ENCODE measurements around the gene TP63.

Gene TP63

DNA sequence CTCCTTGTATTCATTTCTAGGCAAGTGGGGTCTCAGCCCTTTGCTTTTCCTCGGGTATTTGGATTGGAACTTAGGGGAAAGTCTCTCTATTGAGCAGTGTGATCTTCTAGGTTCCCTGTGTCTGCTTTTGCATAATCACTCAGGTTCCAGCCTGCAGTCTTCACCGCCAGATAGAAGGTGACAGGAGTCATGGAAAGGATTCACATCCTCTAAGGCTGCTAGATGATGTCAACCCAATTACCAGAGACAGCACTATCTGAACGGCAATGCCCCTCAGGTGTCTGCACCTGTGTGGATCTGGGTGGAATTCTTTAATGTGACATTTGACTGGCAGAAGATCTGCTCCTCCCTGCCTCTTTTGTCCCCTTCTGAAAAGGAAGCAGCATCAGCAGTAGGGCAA is 311.8 kb downstream of the TP63 start:
- no peak for DNase-seq

DNA sequence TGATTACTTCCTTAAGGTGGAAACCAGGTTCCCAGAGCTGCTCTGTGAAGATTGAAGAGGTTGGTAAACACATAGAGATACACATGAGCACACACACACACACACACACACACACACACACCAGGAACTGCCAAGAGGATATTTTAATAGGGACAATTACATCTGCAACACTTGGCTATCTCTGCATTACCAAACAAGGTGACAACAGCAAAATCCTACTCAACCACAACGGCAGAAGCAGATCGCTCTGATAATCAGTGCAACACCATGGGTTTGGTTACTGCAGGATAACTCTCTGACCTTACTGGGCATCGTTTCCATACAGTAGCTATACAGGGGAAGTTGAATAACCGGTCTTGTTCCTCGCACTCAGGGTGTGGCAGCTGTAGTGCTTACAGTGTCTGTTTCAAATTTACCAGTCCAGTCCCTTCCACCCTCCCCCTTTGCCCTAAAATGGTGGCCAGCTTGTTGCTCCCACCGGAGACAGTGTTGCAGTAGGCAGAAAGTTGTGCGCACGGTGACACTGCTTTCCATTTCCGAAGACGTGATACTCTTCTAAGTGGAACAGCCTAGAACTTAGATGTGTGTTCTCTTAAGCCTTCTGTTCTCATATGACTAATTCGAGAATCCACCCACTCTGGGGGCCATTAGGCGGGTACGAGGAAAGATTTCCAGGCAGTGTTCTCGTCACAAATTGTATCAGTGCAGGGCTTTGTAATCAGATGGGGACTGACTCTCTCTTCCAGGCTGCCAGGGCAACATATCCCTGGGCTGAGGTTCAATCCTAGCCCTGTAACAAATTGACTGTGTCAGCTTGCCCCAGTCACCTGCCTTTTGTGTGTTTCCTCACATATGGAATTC is 313.3 kb downstream of the TP63 start:
- no peak for DNase-seq

DNA sequence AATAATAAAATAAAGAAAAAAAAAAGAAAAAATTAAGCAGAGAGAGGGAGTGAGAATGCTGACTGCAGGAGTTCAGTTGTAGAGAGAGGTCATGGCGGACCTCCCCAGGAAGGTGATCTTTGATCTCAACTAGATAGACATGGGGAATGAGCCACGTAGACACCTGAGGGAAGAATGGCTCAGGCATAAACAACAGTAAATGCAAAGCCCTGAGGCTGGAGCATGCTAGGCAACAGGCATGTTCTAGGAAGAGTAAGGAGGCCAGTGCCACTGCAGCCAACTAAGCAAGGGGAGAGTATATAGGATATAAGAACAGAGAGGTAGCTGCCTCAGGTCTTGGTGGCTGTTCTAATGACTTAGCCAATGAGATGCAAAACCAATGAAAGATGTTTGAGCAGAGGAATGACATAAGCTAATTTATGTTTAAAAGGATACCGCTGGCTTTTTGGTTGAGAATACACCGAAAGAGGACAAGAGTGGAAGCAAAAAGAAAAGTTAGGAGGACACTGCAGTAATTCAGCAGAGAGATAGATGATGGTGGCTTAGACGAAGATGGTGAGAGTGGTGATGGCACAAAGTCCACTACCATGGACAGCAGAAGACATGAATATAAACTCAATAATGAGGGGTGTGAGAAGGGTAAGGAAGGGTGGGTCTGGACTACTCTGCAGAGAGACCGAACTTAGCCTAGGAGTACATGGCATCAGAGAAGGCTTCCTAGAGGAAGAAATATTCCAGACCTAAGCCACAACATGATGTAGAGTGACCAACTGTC is 314.9 kb downstream of the TP63 start:
- no peak for DNase-seq
